Muscle of back (tissue), 11 donors: ENCODE results near the gene AMT. TPM values are rescaled to one million over a fixed set of nuclear protein-coding genes. Genes with fewer than 3 reads are reported as not detected.
A peak's percentile ranks its signal among the peaks of the same experiment; 100 is the strongest.
"Not testable (repeated sequence)": the region's sequence is repeated elsewhere in the genome, so short reads cannot be mapped to it uniquely, and the experiment has no call there.

Source experiments
- DNase-seq, 3 donors: peaks; one replicate each; pipeline versions ENCODE4 v3.0.0 to v3.0.0-alpha.2; 2013
- polyA plus RNA-seq, 10 donors: library from polyadenylated mRNA; unstranded; fragments of 120-200 nt; gene quantifications; one replicate each; pipeline ENCODE4 v1.2.1, GENCODE V29; 2013; ENCODE audit not compliant: insufficient read length in 10 of 10

The AMT gene
- polyA plus RNA-seq, 10 donors, result 6.6 to 16.7 (median 10.1) TPM

GRCh38 chr3:49428752-49429080 lies 6.4 kb upstream of the AMT start:
- DNase-seq, result no peak

- DNase-seq, result no peak
These were observed 5.3 kb upstream of the AMT start for GRCh38 chr3:49427586-49427985.

- no peak for DNase-seq
These were observed 2.5 kb upstream of the AMT start for GRCh38 chr3:49424816-49425215.

- peak in 1 of 3 donors; percentile 34 for DNase-seq
These were observed 339 bp downstream of the AMT start for GRCh38 chr3:49421890-49422378.

GRCh38 chr3:49417516-49418120 lies 4.7 kb downstream of the AMT start:
- no peak for DNase-seq

- no peak for DNase-seq
These were observed 5.4 kb downstream of the AMT start for GRCh38 chr3:49416867-49417266.

GRCh38 chr3:49415931-49416601 lies 6.2 kb downstream of the AMT start:
- DNase-seq, result peak in 1 of 3 donors; percentile 40

- no peak for DNase-seq
These were observed 7.5 kb downstream of the AMT start for GRCh38 chr3:49414753-49415152.

- DNase-seq, result no peak
These were observed 8.9 kb downstream of the AMT start for GRCh38 chr3:49413338-49413734.

GRCh38 chr3:49412632-49413337 lies 9.5 kb downstream of the AMT start:
- no peak for DNase-seq

GRCh38 chr3:49411968-49412631 lies 10.2 kb downstream of the AMT start, which contains the start of the genes RHOA and TCTA:
Gene RHOA (minus strand): TSS chr3:49411976. CDS start chr3:49375589, 36,387 bp downstream.
Gene TCTA (plus strand): TSS chr3:49412423. CDS start chr3:49412427, 4 bp downstream.
- DNase-seq, result peak; percentile 100

- peak in 2 of 3 donors; percentile 22 to 69 for DNase-seq
These were observed 10.7 kb downstream of the AMT start for GRCh38 chr3:49411535-49411967.

- DNase-seq, result peak in 1 of 3 donors; percentile 34
These were observed 11.3 kb downstream of the AMT start for GRCh38 chr3:49410846-49411534.

- no peak for DNase-seq
These were observed 12.0 kb downstream of the AMT start for GRCh38 chr3:49410066-49410845.

GRCh38 chr3:49406571-49407565 lies 15.4 kb downstream of the AMT start:
- no peak for DNase-seq

GRCh38 chr3:49405570-49405969 lies 16.7 kb downstream of the AMT start:
- not testable (repeated sequence) for DNase-seq

GRCh38 chr3:49403891-49404290 lies 18.4 kb downstream of the AMT start:
- DNase-seq, result no peak

- no peak for DNase-seq
These were observed 20.5 kb downstream of the AMT start for GRCh38 chr3:49401766-49402165.

GRCh38 chr3:49399461-49399860 lies 22.8 kb downstream of the AMT start:
- no peak for DNase-seq
